ENCODE data around the gene PRKG1.

GRCh38 chr10:51075873-51076229 lies 1.6 kb downstream of the PRKG1 start:
- TF ChIP-seq CTCF (IDR thresholded peaks at IDR 0.05) (no peak), EZH2 (IDR thresholded peaks at IDR 0.05; ENCODE audit: borderline replicate concordance, insufficient read depth, low read depth, low read length, poor library complexity, severe bottlenecking) (no peak)

Measured in B cell (primary cell).